HG02870 (cell line): ENCODE measurements around the gene MAP2K1.
A peak's percentile ranks its signal among the peaks of the same experiment; 100 is the strongest.
"Not testable (repeated sequence)": the region's sequence is repeated elsewhere in the genome, so short reads cannot be mapped to it uniquely, and the experiment has no call there.

ENCODE experiments used
- ATAC-seq: cut with Tn5 transposase; IDR thresholded peaks from one replicate; pipeline ENCODE4 v1.9.1; 2021; ENCODE audit warnings: mild to moderate bottlenecking, moderate library complexity; ENCODE audit not compliant: unreplicated experiment

The MAP2K1 gene

DNA sequence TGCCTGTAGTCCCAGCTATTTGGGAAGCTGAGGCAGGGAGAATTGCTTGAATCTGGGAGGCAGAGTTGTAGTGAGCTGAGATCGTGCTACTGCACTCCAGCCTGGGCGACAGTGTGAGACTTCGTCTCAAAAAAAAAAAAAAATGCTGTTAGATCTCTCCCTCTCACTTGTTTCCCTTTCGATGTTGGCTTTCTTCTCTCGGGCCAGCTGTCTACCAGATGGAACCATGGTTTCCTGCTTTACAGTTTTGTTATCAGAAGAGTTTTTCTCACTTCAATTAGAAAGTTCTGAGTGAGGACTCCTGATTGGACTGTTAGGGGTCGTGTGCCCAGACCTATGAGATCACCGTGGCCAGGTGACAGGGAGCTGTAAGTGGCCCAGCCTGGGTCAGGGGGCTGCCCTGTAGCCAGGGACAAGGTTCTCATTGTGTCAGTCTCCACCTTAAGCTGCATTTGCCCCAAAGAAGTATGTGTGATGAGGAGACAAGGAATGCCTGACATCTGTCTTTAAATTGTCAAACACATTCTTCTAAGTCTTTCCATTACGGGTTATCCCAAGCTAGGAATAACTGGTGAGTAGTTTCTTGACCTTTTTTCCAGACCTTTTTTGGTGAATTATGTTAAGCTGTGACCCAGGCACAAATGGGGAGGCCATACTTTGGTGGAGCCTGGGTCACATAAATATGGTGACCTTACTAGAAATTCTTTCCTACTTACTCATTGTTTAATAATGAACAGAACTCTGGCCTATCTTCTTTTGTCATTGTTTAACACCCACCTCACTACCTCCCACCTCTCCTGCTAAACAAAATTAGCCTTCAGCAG lies 85.7 kb downstream of the MAP2K1 start:
- peak; percentile 75 for ATAC-seq

DNA sequence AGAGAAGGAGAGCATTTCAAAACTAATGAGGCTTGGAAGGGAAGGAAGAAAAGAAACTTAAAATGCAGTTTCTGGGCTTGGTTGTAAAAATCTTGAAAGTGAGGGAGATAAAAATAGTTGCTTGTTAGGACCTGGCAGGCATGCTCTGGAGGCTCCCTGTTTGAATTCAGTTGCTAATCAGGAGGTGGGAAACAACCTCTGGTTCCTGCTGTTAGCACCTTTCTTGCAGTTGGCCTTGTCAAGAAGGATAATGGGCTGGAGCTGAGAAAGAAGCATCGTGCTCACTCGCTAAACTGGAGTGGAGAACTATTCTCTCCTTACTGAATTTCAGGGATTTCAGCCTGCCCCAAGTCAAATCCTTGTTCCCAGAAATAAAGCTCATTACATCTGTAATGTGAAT lies 87.4 kb downstream of the MAP2K1 start:
- ATAC-seq = no peak

DNA sequence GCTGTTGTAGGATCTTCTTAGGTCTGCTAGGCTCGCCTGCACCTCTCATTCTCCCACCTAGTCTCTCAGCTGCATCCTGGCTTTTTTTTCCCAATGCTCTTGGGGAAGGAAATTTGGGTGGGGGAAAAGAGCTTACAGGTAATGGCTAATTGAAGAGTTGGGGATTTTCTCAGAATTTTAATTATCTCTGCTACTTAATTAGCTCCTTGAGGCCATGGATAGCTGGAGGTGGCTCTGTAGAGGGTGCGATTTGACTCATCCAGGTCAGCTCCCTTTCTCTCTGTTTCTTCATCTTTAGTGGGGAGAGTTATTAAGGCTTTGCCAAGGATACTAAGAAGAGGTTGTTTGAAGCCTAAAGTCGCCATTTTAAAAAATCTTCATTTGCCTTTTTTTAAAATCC lies 88.3 kb downstream of the MAP2K1 start:
- no peak for ATAC-seq

DNA sequence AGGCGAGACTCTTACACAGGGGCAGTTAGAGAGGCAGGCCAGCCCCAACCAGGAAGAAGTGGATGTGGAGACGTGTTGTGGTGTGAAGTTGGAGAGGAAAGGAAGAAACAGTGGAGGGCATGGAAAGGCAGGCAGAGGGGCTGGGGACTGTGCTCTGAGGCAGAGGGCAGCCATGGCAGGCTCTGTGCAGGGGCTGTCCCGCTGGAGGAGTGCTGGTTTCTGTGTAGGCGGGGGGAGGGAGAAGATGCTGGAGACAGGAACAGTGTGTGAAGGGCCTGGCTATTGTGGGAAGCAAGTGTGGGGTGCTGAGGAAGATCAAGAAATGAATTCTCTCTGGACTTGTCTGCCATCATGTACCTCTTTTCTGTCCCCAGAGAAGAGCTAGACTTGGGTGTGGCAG lies 89.8 kb downstream of the MAP2K1 start:
- no peak for ATAC-seq

DNA sequence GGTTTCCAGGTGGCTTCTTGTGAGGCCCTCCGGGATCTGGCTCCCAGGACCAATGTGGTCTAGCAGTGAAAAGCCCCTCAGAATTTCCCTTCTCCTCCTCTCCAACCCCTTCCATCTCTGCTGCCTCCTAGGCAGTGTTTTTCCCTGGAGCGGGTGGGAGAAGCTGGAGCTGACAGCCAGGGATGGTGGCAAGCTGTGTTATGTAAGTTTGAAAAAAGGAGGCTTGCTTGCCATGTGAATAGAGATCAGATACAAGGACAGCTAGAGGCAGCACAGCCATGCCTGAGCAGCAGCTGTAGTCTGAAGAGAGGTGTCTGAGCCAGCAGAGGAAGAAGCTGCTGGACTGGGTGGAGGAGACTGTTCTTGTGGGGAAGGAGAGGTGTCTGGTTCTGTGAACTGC lies 90.3 kb downstream of the MAP2K1 start:
- ATAC-seq = no peak

DNA sequence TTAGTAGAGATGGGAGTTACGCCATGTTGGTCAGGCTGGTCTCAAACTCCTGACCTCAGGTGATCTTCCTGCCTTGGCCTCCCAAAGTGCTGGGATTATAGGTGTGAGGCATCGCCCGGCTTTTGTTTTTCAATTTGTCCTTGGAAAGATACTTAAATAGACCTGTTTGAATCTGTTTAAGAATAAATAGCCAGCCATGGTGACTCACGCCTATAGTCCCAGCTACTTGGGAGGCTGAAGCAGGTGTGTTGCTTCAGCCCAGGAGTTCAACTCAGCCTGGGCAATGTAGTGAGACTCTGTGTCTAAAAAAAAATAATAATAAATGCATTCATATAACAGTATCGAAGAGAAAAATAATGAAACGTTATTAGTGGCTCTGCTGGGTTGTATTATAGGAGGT lies 93.6 kb downstream of the MAP2K1 start:
- no peak for ATAC-seq

DNA sequence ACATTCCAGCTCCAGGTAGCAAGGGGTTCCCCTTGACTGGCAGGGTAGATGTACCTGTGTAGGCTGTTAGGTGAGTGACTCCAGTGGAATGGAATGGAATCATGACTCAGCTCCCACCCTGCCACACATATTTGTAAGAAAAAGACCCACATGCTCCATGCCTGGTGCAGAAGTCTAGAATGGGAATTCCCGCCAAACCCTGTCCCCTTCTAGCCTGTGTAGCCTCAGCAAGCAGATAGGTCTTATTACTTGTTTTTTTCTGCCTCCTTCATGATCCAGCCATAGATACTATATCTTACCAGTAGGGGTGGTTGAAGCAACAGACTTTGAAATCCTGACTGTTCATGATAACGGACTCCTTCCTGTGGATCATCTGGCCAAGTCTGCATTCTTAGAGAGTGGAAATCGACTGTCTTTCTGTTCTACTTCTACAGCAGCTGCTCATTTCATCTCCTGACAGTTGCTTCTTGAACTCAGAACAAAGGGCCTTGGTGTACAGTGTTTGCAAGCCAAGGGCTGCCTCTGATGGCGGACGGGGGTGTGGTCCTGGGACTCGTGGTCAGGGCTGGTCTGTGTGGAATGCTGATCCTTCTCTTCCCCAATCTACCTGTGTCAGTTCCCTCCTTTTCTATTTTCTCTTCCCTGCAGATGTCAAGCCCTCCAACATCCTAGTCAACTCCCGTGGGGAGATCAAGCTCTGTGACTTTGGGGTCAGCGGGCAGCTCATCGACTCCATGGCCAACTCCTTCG lies 94.6 kb downstream of the MAP2K1 start:
- ATAC-seq = no peak

DNA sequence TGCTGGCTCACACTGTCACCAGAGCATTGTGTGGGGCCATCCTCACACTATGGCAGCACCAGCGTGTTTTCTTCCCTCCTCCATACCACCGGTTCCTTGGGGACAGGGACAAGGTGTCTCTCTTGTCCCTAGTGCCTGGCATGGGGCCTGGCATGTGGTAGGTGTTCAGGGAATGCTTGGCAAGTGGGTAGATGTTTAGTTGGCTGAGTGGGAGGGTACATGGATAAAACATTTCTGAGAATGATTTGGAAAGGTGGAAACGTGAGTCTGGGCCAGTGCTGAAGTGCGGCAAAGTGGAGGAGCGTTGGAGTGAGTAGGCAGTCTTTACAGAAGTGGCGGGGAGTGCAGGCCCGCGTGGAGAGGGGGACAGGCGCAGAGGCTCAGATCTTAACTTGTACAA lies 95.8 kb downstream of the MAP2K1 start:
- no peak for ATAC-seq

DNA sequence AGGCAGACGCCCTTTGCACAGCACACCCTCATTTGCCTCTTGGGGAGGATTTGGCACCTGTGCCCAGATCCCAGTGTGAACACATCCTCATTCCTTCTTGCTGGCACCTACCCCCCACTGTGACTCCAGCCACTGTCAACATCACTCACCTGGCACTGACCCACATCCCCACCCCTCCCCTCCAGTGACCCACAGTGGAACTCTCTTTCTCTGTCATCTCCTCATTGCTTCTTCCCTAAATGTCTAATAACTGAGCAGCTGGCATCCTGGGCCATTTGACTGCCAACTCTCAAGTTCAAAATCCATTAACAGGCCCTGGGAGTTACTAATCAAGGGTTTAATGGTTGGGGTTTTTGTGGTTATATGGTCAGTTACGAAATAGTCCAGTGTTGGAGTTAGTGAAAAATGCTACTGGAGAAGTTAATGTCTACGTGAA lies 96.4 kb downstream of the MAP2K1 start:
- ATAC-seq = no peak

DNA sequence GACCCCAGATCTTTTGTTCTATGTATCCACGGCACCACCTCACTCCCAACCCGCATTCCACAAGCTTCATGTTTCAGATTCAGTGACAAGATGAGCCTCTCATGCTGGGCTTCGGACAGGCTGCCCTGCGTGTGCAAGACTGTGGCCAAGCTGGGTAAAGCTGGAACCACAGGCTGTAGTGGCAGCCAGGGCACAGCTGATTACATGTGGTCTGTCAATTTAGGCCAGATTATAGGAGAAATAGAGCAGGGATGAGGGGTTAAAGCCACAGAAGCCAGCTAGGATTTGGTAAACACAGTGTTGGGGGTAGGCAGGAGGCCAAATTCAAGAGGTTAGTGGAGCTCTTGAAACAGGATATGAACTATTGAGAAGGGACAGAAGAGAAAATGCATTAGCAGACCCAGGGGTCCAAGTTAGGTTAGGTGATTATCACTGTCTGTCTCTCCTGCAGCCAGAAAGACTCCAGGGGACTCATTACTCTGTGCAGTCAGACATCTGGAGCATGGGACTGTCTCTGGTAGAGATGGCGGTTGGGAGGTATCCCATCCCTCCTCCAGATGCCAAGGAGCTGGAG lies 97.9 kb downstream of the MAP2K1 start:
- no peak for ATAC-seq

DNA sequence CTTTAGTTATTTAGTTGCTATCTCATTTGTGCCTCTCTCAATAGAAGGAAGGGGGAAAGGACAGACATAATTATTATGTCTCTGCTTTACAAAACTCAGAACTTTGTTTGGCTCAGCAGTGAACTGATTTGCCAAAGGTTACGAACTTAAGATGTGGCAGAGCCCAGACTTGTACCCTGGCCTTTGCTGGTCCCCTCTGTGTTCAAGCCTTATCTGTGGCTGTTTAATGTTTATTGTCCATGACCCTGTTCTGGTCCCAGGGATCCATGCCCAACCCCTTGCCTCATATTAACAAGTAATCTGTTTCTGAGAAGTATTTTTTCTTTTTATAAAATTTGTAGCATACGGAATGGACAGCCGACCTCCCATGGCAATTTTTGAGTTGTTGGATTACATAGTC lies 100.2 kb downstream of the MAP2K1 start:
- no peak for ATAC-seq

DNA sequence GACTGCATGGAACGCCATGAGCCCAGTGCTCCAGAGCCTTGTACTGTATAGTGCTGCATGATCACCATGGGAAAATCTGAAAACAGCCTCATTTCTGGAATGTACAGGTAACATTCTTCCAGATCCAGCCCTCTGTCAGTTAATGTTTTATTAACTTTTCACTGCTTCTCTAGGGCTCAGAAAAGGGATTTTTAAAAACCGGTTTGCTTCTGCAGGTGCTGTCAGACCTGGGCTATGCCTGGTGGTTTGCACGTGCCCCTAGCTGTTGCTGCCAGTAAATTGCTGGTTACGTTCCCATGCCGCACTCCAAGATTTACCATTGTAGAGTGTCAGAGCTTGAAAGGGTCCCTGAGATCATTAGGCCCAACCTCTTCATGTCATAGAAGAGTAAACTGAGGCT lies 101.8 kb downstream of the MAP2K1 start:
- ATAC-seq = no peak

DNA sequence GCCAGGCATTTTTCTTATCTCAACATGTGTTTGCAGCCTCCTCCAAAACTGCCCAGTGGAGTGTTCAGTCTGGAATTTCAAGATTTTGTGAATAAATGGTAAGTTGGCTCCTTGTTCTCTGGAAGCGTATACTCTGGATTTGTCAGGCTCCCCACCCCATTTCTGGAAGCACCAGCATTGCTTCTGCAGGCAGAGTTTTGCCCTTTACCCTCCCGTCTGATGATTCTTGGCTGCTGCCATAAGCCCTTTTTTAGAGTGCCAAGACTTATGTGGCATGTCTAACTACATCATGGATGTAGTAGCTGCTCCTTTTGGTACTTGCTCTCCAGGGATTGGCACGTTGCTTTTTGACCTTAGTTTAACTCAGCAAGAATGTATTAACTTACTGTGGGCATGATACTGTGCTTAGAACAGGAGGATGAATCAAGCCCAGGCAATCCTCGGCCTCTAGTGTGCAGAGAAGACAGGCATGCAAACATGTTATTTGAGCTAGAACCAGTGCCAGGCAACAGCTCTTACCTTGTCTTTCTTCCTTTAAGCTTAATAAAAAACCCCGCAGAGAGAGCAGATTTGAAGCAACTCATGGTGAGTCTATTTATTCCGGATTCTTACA lies 102.6 kb downstream of the MAP2K1 start:
- ATAC-seq = no peak

DNA sequence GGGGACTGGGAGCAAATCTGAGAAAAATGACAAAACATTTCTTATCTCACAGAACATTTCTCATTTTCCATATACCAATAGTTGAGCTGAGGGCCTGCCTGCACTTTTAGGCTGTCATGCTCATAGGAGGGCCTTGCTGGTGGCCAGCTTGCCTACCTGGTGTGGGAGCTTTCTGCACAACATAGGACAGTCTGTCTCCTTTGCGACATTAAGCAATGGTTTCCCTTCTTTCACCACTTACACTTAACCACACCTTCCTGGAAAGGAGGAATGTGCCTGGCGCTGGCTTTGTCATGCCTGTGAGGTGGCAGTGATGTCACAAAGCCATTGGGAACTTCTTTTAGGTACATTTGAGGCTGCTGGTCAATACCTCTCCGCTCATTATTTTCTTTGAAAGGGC lies 105.1 kb downstream of the MAP2K1 start:
- ATAC-seq = no peak

DNA sequence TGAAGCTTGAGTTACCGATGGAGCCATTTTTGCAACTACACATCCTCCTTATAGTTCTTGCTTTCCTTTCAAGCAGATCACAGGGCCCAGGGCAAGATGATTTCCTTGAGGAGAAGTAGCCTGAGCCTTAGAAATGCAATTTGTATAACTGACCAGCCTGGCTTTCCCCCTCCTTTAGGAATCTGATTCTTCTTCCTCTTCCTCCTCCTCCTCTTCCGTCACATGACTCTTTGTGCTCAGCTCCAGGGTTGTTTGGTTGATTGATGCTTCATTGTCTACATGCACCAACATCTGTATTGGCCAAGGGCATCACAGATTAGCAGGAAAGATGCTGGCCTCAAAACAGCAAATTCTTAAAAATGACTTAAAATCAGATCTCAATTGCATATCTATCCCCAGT lies 107.5 kb downstream of the MAP2K1 start:
- ATAC-seq = no peak

DNA sequence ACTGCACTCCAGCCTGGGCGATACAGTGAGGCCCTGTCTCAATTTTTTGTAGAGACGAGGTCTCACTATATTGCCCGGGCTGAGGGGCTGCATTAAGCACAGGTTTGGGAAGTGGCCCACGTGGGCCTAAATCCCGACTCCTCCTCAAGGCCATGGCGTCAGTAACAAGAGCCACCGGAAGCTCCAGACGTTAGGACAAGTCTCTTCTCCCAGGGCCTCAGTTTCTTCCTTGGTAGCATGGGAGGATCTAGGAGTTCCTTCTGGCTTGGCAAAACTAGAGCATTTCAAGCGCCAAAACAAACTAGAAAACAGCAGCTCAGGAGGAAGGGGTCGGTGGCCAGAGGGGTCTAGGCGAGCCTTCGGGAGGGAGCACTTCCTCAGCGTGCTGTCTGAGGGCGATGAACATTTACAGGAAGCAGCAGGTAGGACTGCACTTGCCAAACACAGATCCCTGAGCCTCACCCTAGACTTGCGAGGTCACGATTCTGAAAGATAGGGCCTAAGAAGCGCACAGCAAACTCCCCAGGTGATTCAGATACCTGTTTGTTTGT lies 110.3 kb downstream of the MAP2K1 start:
- peak; percentile 16 for ATAC-seq

DNA sequence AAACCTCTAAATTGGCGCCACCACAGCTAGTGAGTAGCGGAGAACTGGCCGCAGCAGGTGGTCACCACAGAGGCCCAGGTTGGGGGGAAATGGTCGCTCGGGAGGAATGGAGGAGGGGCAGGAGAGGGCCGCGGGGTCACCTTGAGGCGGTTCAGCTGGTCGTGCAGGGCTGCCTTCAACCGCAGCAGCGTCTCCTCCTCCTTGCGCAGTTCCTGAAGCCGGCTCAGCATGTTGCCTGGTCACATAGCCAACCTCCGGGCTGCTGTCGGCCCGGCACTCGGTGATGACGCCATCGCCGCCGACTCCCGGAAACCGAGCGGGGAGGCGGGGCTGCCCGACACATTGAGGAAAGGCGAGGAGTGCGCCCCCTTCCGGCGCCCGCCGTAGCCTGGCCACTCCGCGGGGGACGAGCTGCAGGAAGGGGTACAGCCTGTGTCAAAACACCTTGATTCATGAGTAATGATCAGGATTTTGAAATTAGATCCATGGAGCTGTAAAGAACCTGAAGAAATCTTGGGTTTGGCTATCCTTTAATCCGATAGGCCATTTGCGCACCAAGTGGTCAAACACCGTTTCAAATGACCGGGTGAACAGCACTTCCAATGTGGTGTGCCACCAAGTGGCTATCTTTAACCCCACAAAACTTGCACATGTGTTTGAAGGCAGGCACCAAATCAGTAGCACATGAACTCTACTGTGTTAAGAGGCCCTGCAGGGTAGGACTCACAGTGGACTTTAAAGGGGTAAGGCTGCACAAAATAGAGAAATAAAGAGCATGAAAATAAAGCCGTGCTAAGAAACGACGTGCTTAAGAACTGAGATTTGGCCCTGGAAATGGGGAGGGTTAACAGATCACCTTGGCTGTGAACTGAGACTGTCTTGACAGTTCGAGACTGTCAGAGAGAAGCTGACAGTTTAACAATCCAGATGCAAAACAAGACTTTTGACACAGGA lies 111.1 kb downstream of the MAP2K1 start, which contains the start of gene SNAPC5:
Gene SNAPC5, minus strand, starts transcription at position 261 of the 954 bp plus-strand sequence. Its CDS starts 31 bp downstream, at position 230.
- peak; percentile 86 for ATAC-seq

DNA sequence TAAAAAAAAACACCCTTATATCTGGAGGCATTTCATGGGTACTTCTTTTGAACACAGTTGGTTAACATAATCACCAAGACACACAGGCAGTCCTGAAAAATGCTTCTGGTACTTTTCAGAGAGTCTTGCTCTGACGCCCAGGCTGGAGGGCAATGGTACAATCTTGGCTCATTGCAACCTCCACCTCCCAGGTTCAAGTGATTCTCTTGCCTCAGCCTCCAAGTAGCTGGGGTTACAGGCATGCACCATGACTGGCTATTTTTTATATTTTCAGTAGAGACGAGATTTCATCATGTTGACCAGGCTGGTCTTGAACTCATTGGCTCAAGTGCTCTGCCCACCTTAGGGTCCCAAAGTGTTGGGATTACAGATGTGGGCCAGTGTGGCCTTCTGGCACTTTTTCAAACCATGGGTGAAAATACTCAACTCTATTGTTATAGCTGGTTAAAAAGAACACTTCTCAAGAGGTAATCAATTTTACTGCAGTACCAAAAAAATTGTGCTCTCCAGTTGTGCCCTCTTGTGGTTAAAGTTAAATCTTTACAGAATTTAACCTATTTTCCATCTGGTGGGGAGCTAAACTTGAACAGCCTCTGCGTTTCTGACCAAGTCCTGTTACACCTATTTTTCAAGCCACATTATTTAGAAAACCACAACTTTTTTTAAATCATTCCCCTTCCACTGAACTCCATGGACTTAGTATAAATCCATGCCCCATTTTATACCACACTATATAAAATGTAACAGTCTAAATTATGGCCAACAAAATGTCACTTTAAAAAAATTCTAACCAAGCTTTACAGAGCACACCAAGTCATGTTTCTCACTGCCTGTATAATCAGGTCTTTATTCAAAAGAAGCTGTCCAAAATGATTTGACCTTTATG lies 112.0 kb downstream of the MAP2K1 start:
- no peak for ATAC-seq

DNA sequence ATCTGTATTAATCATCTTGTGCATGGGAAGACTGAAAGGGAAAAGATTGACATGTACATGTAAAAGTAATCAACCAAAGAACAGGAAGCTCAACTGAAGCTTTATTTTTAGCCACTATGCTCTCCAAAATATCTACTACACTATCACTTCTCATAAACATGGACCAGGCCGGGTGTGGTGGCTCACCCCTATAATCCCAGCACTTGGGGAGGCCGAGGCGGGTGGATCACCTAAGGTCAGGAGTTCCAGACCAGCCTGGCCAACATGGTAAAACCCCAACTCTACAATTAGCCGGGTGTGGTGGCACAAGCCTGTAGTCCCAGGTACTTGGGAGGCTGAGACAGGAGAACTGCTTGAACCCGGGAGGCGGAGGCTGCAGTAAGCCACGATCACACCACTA lies 113.6 kb downstream of the MAP2K1 start:
- not testable (repeated sequence) for ATAC-seq
